Osteoblast (primary cell): Measurements from ENCODE around the gene UGT1A9. TPM values are rescaled to one million over a fixed set of nuclear protein-coding genes. Genes with fewer than 3 reads are reported as not detected.

Experiments
- DNase-seq: peaks from one replicate; pipeline ENCODE4 v3.0.0; 2011; ENCODE audit warnings: low spot score, mixed read lengths; ENCODE audit not compliant: insufficient read length; ENCODE audit errors: missing footprints
- H2AFZ ChIP-seq: 2 replicates; pipeline ENCODE4 v1.6.0; 2011; ENCODE audit warnings: mild to moderate bottlenecking, low read length
- H3K27ac ChIP-seq: 2 replicates; pipeline ENCODE4 v1.5.1; 2011; ENCODE audit warnings: mild to moderate bottlenecking, low read depth, low read length, moderate library complexity
- H3K27me3 ChIP-seq: 2 replicates; pipeline ENCODE4 v1.6.0; 2012; ENCODE audit warnings: mild to moderate bottlenecking, control low read depth, inconsistent platforms, low read length, moderate library complexity; ENCODE audit not compliant: insufficient read depth
- H3K36me3 ChIP-seq: 2 replicates; pipeline ENCODE4 v1.5.1; 2011; ENCODE audit warnings: mild to moderate bottlenecking, low read length, control low read depth, moderate library complexity; ENCODE audit not compliant: insufficient read depth
- H3K4me1 ChIP-seq: 2 replicates; pipeline ENCODE4 v1.5.1; 2011; ENCODE audit warnings: mild to moderate bottlenecking, low read length, control low read depth, moderate library complexity; ENCODE audit not compliant: insufficient read depth
- H3K4me2 ChIP-seq: 2 replicates; pipeline ENCODE4 v1.6.0; 2011; ENCODE audit warnings: mild to moderate bottlenecking, low read length; ENCODE audit not compliant: insufficient read depth
- H3K4me3 ChIP-seq: fragments of 200-600 bp; sonication (generic); 3 replicates; pipeline ENCODE4 v1.5.1; 2012; ENCODE audit warnings: mild to moderate bottlenecking, low read length, inconsistent platforms; ENCODE audit not compliant: insufficient read depth
- H3K79me2 ChIP-seq: 2 replicates; pipeline ENCODE4 v1.6.0; 2012; ENCODE audit warnings: mild to moderate bottlenecking, low read length, control low read depth, inconsistent platforms; ENCODE audit not compliant: insufficient read depth
- H3K9me3 ChIP-seq: 2 replicates; pipeline ENCODE4 v1.5.1; 2011; ENCODE audit warnings: low read depth, low read length, control low read depth
- H4K20me1 ChIP-seq: 2 replicates; pipeline ENCODE4 v1.6.0; 2012; ENCODE audit warnings: mild to moderate bottlenecking, low read length, control low read depth; ENCODE audit not compliant: insufficient read depth
- total RNA-seq: library from RNA; depleted of rRNA; stranded (reverse); fragments of >200 nt; gene quantifications from 2 replicates; pipeline ENCODE4 v1.2.3, GENCODE V29; 2012
- TF ChIP-seq, protein P1 (sequence below): IDR thresholded peaks from 2 replicates; pipeline ENCODE4 v1.5.1; 2011; ENCODE audit warnings: mild to moderate bottlenecking, low read depth, low read length, moderate library complexity; ENCODE audit errors: extremely low read depth

UGT1A9 gene
- total RNA-seq, 1 donor: not detected

GRCh38 chr2:233821196-233821595 is 149.5 kb downstream of the UGT1A9 start:
- peaks cover 8% of the 10 kb centered on the region for H3K27me3 ChIP-seq
- DNase-seq: peak; percentile 73
- no peaks in the 10 kb centered on the region for H4K20me1 ChIP-seq
- TF ChIP-seq, protein P1, sequence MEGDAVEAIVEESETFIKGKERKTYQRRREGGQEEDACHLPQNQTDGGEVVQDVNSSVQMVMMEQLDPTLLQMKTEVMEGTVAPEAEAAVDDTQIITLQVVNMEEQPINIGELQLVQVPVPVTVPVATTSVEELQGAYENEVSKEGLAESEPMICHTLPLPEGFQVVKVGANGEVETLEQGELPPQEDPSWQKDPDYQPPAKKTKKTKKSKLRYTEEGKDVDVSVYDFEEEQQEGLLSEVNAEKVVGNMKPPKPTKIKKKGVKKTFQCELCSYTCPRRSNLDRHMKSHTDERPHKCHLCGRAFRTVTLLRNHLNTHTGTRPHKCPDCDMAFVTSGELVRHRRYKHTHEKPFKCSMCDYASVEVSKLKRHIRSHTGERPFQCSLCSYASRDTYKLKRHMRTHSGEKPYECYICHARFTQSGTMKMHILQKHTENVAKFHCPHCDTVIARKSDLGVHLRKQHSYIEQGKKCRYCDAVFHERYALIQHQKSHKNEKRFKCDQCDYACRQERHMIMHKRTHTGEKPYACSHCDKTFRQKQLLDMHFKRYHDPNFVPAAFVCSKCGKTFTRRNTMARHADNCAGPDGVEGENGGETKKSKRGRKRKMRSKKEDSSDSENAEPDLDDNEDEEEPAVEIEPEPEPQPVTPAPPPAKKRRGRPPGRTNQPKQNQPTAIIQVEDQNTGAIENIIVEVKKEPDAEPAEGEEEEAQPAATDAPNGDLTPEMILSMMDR: no peak
- H3K36me3 ChIP-seq: no peaks in the 10 kb centered on the region
- H3K4me1 ChIP-seq: no peaks in the 10 kb centered on the region
- no peak overlapping the region for H3K4me2 ChIP-seq
- no peak overlapping the region for H2AFZ ChIP-seq
- no peak overlapping the region for H3K27ac ChIP-seq
- no peak overlapping the region for H3K4me3 ChIP-seq
- H3K9me3 ChIP-seq: no peaks in the 10 kb centered on the region
- no peaks in the 10 kb centered on the region for H3K79me2 ChIP-seq

- TF ChIP-seq, protein P1: no peak
- H4K20me1 ChIP-seq: no peaks in the 10 kb centered on the region
- no peaks in the 10 kb centered on the region for H3K4me1 ChIP-seq
- peaks cover 3% of the 10 kb centered on the region for H3K27me3 ChIP-seq
- no peak overlapping the region for H3K27ac ChIP-seq
- H3K4me3 ChIP-seq: no peak overlapping the region
- no peak for DNase-seq
- H3K79me2 ChIP-seq: no peaks in the 10 kb centered on the region
- H3K4me2 ChIP-seq: no peak overlapping the region
- no peaks in the 10 kb centered on the region for H3K36me3 ChIP-seq
- no peak overlapping the region for H2AFZ ChIP-seq
- no peaks in the 10 kb centered on the region for H3K9me3 ChIP-seq
These were observed 150.0 kb downstream of the UGT1A9 start for GRCh38 chr2:233821709-233822100.

GRCh38 chr2:233822101-233822771 is 150.5 kb downstream of the UGT1A9 start:
- peaks cover 3% of the 10 kb centered on the region for H3K27me3 ChIP-seq
- H3K36me3 ChIP-seq: no peaks in the 10 kb centered on the region
- H3K79me2 ChIP-seq: no peaks in the 10 kb centered on the region
- TF ChIP-seq, protein P1: no peak
- no peak overlapping the region for H3K27ac ChIP-seq
- peak; percentile 19 for DNase-seq
- no peak overlapping the region for H2AFZ ChIP-seq
- no peaks in the 10 kb centered on the region for H3K9me3 ChIP-seq
- no peaks in the 10 kb centered on the region for H4K20me1 ChIP-seq
- no peaks in the 10 kb centered on the region for H3K4me1 ChIP-seq
- no peak overlapping the region for H3K4me3 ChIP-seq
- H3K4me2 ChIP-seq: no peak overlapping the region

Other genes with a start within 250 kb of the UGT1A9 start
- 34.0 and 38.3 TPM in 2 replicates for gene USP40, start 105.1 kb upstream of the UGT1A9 start, total RNA-seq
- gene UGT1A8, start 54.3 kb upstream of the UGT1A9 start, total RNA-seq: not detected in 2 replicates
- gene UGT1A10, start 35.5 kb upstream of the UGT1A9 start, total RNA-seq: not detected in 2 replicates
- gene UGT1A7, start 10.0 kb downstream of the UGT1A9 start, total RNA-seq: not detected in 2 replicates
- gene UGT1A6, start 21.0 kb downstream of the UGT1A9 start, total RNA-seq: not detected in 2 replicates
- gene UGT1A5, start 41.0 kb downstream of the UGT1A9 start, total RNA-seq: not detected in 2 replicates
- gene UGT1A4, start 46.8 kb downstream of the UGT1A9 start, total RNA-seq: not detected in 2 replicates
- not detected in 2 replicates for gene UGT1A3, start 57.1 kb downstream of the UGT1A9 start, total RNA-seq
- not detected in 2 replicates for gene UGT1A1, start 88.4 kb downstream of the UGT1A9 start, total RNA-seq
- gene MROH2A, start 106.4 kb downstream of the UGT1A9 start, total RNA-seq: not detected in 2 replicates
- gene HJURP, start 182.6 kb downstream of the UGT1A9 start, total RNA-seq: 2.9 and 3.5 TPM in 2 replicates
- not detected in 2 replicates for gene TRPM8, start 245.5 kb downstream of the UGT1A9 start, total RNA-seq